Type B pancreatic cell (in vitro differentiated cells): ENCODE results near the gene AMT. TPM values are rescaled to one million over a fixed set of nuclear protein-coding genes. Genes with fewer than 3 reads are reported as not detected.

Experiments
- DNase-seq: peaks from one replicate; pipeline ENCODE4 v3.0.0; 2021; ENCODE audit warnings: mixed read lengths; ENCODE audit not compliant: unreplicated experiment; ENCODE audit errors: extremely low spot score
- H3K27ac Mint-ChIP-seq: 2 replicates; pipeline ENCODE4 v1.8.0; 2021; ENCODE audit warnings: mild to moderate bottlenecking, mixed read lengths
- H3K27me3 Mint-ChIP-seq: 2 replicates; pipeline ENCODE4 v1.8.0; 2021; ENCODE audit warnings: mixed read lengths
- H3K36me3 Mint-ChIP-seq: 2 replicates; pipeline ENCODE4 v1.8.0; 2021; ENCODE audit warnings: mixed read lengths
- H3K4me1 Mint-ChIP-seq: one replicate; pipeline ENCODE4 v1.8.0; 2021; ENCODE audit warnings: mixed read lengths; ENCODE audit not compliant: unreplicated experiment
- H3K4me3 Mint-ChIP-seq: 2 replicates; pipeline ENCODE4 v1.8.0; 2021; ENCODE audit warnings: mild to moderate bottlenecking, mixed read lengths
- H3K9me3 Mint-ChIP-seq: 2 replicates; pipeline ENCODE4 v1.8.0; 2021; ENCODE audit warnings: mixed read lengths
- CTCF ChIP-seq: fragments of 200-600 bp; sonication (generic); conservative IDR thresholded peaks from 2 replicates; pipeline ENCODE4 v1.5.0; 2021; ENCODE audit warnings: antibody characterized with exemption, mild to moderate bottlenecking
- total RNA-seq: library from RNA; stranded (reverse); gene quantifications from 2 replicates; pipeline ENCODE4 v1.2.1, GENCODE V29; 2021; ENCODE audit warnings: low replicate concordance

AMT gene
- total RNA-seq, 1 donor from 2014 or later, result 21.6 TPM

- TF ChIP-seq CTCF, result no peak
- H3K27ac Mint-ChIP-seq, result peak overlapping the region; percentile 93
Measured at GRCh38 chr3:49460188-49460890, 38.1 kb upstream of the AMT start.

GRCh38 chr3:49456466-49456865 lies 34.2 kb upstream of the AMT start:
- H3K4me1 Mint-ChIP-seq, result peaks cover 22% of the 10 kb centered on the region
- H3K36me3 Mint-ChIP-seq, result no peaks in the 10 kb centered on the region
- TF ChIP-seq CTCF, result no peak
- no peak for DNase-seq
- no peaks in the 10 kb centered on the region for H3K9me3 Mint-ChIP-seq
- no peak overlapping the region for H3K4me3 Mint-ChIP-seq
- no peak overlapping the region for H3K27ac Mint-ChIP-seq
- H3K27me3 Mint-ChIP-seq, result no peaks in the 10 kb centered on the region

More at GRCh38 chr3:49460188-49460890, 38.1 kb upstream of the AMT start:
- DNase-seq, result no peak
- H3K27me3 Mint-ChIP-seq, result no peaks in the 10 kb centered on the region
- no peak overlapping the region for H3K4me3 Mint-ChIP-seq
- no peaks in the 10 kb centered on the region for H3K9me3 Mint-ChIP-seq
- H3K36me3 Mint-ChIP-seq, result no peaks in the 10 kb centered on the region
- peaks cover 32% of the 10 kb centered on the region for H3K4me1 Mint-ChIP-seq

GRCh38 chr3:49454898-49455681 lies 32.8 kb upstream of the AMT start:
- no peaks in the 10 kb centered on the region for H3K9me3 Mint-ChIP-seq

GRCh38 chr3:49454458-49454857 lies 32.2 kb upstream of the AMT start:
- Mint-ChIP-seq H3K4me3 (no peak overlapping the region), H3K27me3 (no peaks in the 10 kb centered on the region), H3K9me3 (no peaks in the 10 kb centered on the region), H3K4me1 (peaks cover 14% of the 10 kb centered on the region), H3K27ac (no peak overlapping the region), H3K36me3 (no peaks in the 10 kb centered on the region)
- no peak for DNase-seq
- no peak for TF ChIP-seq CTCF

More at GRCh38 chr3:49454898-49455681, 32.8 kb upstream of the AMT start:
- no peak overlapping the region for H3K4me3 Mint-ChIP-seq
- no peaks in the 10 kb centered on the region for H3K27me3 Mint-ChIP-seq
- no peak for DNase-seq
- no peak for TF ChIP-seq CTCF
- H3K4me1 Mint-ChIP-seq, result peaks cover 14% of the 10 kb centered on the region
- H3K36me3 Mint-ChIP-seq, result no peaks in the 10 kb centered on the region
- no peak overlapping the region for H3K27ac Mint-ChIP-seq

- Mint-ChIP-seq H3K27ac (no peak overlapping the region), H3K4me3 (no peak overlapping the region), H3K36me3 (no peaks in the 10 kb centered on the region), H3K9me3 (no peaks in the 10 kb centered on the region), H3K27me3 (no peaks in the 10 kb centered on the region), H3K4me1 (peaks cover 14% of the 10 kb centered on the region)
- DNase-seq, result no peak
- TF ChIP-seq CTCF, result no peak
Measured at GRCh38 chr3:49453621-49454020, 31.3 kb upstream of the AMT start.
